ENCODE data around the gene PRDM2.
A peak's percentile ranks its signal among the peaks of the same experiment; 100 is the strongest.
"Not testable (repeated sequence)": the region's sequence is repeated elsewhere in the genome, so short reads cannot be mapped to it uniquely, and the experiment has no call there.

The PRDM2 gene

GRCh38 chr1:13694886-13695684 is 4.9 kb upstream of the PRDM2 start:
- no peak for DNase-seq (ENCODE audit: extremely low read depth in 1 of 2, low read depth in 1 of 2)

- DNase-seq (ENCODE audit: extremely low read depth in 1 of 2, low read depth in 1 of 2), result no peak
Observed at GRCh38 chr1:13697738-13698137, 2.2 kb upstream of the PRDM2 start.

- DNase-seq (ENCODE audit: extremely low read depth in 1 of 2, low read depth in 1 of 2), result no peak
Observed at GRCh38 chr1:13699510-13699909, 478 bp upstream of the PRDM2 start.

- peak; percentile 3 to 26 for DNase-seq (ENCODE audit: extremely low read depth in 1 of 2, low read depth in 1 of 2)
Observed at GRCh38 chr1:13700521-13701270, 708 bp downstream of the PRDM2 start.

GRCh38 chr1:13701271-13701640 is 1.3 kb downstream of the PRDM2 start:
- no peak for DNase-seq (ENCODE audit: extremely low read depth in 1 of 2, low read depth in 1 of 2)

- peak; percentile 34 to 46 for DNase-seq (ENCODE audit: extremely low read depth in 1 of 2, low read depth in 1 of 2)
Observed at GRCh38 chr1:13702425-13703127, 2.6 kb downstream of the PRDM2 start.

GRCh38 chr1:13703128-13703513 is 3.1 kb downstream of the PRDM2 start:
- no peak for DNase-seq (ENCODE audit: extremely low read depth in 1 of 2, low read depth in 1 of 2)

GRCh38 chr1:13703558-13704490 is 3.8 kb downstream of the PRDM2 start:
- no peak for DNase-seq (ENCODE audit: extremely low read depth in 1 of 2, low read depth in 1 of 2)

GRCh38 chr1:13706046-13706445 is 6.1 kb downstream of the PRDM2 start:
- DNase-seq (ENCODE audit: extremely low read depth in 1 of 2, low read depth in 1 of 2), result no peak

- DNase-seq (ENCODE audit: extremely low read depth in 1 of 2, low read depth in 1 of 2), result no peak
Observed at GRCh38 chr1:13707164-13707563, 7.2 kb downstream of the PRDM2 start.

GRCh38 chr1:13708380-13708982 is 8.5 kb downstream of the PRDM2 start:
- DNase-seq (ENCODE audit: extremely low read depth in 1 of 2, low read depth in 1 of 2), result no peak

- no peak for DNase-seq (ENCODE audit: extremely low read depth in 1 of 2, low read depth in 1 of 2)
Observed at GRCh38 chr1:13710086-13710485, 10.1 kb downstream of the PRDM2 start.

- DNase-seq (ENCODE audit: extremely low read depth in 1 of 2, low read depth in 1 of 2), result no peak
Observed at GRCh38 chr1:13714851-13715250, 14.9 kb downstream of the PRDM2 start.

GRCh38 chr1:13715616-13716287 is 15.8 kb downstream of the PRDM2 start:
- DNase-seq (ENCODE audit: extremely low read depth in 1 of 2, low read depth in 1 of 2), result not testable (repeated sequence)

GRCh38 chr1:13722808-13723360 is 22.9 kb downstream of the PRDM2 start:
- DNase-seq (ENCODE audit: extremely low read depth in 1 of 2, low read depth in 1 of 2), result no peak

GRCh38 chr1:13723810-13724209 is 23.8 kb downstream of the PRDM2 start:
- DNase-seq (ENCODE audit: extremely low read depth in 1 of 2, low read depth in 1 of 2), result no peak

GRCh38 chr1:13725714-13726175 is 25.8 kb downstream of the PRDM2 start:
- peak; percentile 27 to 40 for DNase-seq (ENCODE audit: extremely low read depth in 1 of 2, low read depth in 1 of 2)

GRCh38 chr1:13728091-13728715 is 28.2 kb downstream of the PRDM2 start:
- no peak for DNase-seq (ENCODE audit: extremely low read depth in 1 of 2, low read depth in 1 of 2)

- no peak for DNase-seq (ENCODE audit: extremely low read depth in 1 of 2, low read depth in 1 of 2)
Observed at GRCh38 chr1:13730291-13730690, 30.3 kb downstream of the PRDM2 start.
